GM10847 (cell line): ENCODE results near the gene PSORS1C2.

Experiments used
- POLR2A ChIP-seq: IDR thresholded peaks from 2 replicates; pipeline ENCODE4 v1.6.1; 2011; ENCODE audit not compliant: insufficient read length; ENCODE audit errors: extremely low read depth

The PSORS1C2 gene

DNA sequence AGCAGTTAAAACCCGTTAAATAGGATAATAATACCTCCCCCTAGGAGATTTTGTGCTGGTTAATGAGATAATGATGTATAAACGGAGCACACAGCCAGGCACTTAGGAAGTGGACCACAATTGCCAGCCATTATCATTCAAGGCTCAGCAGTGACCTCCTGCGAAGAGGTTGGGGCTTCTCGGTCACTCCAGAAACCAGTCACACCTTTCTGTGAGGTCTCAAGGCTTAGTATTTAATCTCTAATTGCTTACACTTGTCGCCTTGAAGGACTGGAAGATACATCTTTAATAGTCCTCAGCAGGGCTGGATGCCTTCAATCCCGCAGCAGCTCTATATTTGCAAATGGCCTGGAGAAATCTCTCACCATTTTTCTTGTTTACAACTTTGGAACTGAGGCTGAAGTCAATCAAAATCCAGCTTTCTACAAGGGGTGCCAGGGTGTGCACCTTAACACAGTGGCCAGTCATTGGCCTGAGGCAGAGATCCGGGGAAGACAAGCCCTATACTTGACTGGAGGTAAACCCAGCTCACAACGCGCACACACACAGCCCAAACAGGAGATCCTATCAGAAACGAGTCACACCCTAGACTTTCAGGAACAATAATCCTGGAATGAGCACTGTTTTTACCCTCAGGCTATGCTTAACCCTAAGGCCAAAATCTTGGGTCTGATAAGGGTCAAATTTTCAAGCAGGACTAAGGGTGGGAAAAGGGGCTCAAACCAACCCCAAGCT is 30.4 kb upstream of the PSORS1C2 start:
- TF ChIP-seq POLR2A: no peak

DNA sequence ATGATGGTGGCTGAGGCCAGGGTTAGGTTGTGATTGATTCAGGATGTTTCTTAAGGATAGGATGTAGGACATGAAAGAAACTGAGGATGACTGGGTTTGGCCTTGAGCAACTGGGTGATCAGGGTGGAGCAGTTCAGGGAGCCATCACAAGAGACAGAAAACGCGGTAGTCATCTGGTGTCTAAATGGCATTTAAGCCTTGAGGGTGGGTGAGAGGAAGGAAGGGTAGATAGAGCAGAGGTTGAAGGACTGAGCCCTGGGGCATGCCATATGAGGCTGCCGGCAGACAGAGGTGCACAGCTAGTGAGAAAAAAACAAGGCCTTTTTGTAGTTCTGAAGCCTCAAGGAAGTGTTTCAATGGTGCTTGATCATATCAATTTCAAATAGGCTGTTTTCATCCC is 29.7 kb upstream of the PSORS1C2 start:
- TF ChIP-seq POLR2A: no peak

DNA sequence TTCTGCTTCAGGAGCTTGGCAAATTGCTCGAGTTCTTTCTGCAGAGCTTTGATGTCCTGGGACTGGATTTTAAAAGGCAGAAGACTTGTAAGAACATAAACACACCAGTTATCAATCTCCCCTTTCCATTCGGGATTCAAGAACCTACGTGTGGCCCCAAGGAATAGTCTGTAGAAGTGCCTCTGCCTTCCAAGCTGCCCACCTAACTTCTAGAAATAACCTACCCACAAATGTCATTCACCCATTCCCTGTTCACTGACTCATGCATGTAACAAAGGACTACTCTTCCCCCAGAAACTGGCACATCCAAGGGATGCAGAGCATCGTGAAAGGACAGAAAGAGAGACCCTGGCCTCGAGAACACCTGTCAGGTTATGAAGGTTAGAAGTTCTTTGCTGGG is 27.1 kb upstream of the PSORS1C2 start:
- TF ChIP-seq POLR2A: no peak

DNA sequence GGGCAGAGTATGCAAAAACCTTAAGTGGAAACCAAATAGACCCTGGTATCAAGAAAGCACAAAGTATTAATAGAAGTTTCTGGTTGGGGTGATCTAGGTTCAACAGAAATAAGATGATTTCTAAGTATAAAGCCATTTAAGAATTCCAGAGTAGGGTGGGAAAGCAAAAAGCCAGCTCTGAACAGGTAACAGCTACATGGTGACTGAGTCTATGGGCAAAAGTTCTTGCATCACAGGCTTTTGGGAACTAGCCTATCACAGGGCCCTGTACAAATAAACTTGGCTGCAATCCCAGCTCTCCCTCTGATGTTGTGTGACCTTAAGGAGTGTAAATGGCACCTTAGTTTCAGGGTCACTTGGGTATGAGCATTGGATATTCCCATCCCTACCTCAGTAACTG is 25.1 kb upstream of the PSORS1C2 start:
- TF ChIP-seq POLR2A: no peak

DNA sequence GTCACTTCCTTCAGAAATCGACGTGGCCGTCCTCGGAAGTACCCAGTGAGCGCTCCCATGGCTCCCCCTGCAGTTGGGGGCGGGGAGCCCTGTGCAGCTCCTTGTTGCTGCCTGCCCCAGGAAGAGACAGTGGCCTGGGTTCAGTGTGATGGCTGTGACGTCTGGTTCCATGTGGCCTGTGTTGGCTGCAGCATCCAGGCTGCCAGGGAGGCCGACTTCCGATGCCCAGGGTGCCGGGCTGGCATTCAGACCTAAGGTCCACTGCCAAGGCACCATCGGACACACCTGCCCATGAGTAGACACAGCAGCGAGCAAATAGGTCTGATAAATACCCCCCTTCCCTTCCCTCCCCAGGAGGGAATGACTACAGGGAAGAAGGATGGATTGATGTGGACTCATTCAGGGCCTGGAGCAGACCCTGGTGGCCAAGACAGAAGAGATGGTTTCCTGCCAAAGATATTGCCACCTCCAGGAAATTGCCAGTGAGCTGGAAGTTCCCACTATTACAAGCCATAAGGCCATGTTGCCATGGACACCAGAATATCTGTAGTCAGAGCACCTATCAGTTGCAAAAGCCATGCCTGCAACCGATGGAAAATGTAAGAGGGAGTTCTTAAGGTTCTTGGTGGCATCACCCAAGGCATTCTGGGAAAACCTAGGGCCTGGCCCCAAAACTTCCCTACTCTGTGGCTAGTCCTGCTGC is 23.7 kb upstream of the PSORS1C2 start:
- TF ChIP-seq POLR2A: no peak

DNA sequence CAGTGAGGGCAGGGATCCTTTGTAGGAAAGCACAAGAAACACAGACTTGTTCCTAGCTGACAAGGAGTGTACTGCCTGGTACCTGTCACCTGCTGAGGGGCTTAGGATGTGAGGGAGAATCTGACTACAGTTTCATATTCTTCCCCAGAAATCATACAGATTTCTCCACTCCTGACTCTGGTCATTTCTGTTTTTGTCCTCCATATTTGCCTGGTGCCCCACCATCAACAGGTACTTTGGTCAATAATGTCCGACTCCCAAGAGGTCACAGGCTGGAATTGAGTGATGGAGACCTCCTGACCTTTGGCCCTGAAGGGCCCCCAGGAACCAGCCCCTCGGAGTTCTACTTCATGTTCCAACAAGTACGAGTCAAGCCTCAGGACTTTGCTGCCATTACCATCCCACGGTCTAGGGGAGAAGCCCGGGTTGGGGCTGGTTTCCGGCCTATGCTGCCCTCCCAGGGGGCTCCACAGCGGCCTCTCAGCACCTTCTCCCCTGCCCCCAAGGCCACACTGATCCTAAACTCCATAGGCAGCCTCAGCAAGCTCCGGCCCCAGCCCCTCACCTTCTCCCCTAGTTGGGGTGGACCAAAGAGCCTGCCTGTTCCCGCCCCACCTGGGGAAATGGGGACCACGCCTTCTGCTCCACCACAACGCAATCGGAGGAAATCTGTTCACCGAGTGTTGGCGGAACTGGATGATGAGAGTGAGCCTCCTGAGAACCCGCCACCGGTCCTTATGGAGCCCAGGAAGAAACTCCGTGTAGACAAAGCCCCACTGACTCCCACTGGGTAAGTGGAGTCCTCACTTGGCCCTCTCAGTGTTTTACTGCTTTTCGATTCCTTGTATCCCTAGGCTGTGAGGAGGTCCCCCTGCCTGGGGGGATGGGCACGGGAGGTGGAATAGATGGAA is 22.6 kb upstream of the PSORS1C2 start:
- TF ChIP-seq POLR2A: no peak

DNA sequence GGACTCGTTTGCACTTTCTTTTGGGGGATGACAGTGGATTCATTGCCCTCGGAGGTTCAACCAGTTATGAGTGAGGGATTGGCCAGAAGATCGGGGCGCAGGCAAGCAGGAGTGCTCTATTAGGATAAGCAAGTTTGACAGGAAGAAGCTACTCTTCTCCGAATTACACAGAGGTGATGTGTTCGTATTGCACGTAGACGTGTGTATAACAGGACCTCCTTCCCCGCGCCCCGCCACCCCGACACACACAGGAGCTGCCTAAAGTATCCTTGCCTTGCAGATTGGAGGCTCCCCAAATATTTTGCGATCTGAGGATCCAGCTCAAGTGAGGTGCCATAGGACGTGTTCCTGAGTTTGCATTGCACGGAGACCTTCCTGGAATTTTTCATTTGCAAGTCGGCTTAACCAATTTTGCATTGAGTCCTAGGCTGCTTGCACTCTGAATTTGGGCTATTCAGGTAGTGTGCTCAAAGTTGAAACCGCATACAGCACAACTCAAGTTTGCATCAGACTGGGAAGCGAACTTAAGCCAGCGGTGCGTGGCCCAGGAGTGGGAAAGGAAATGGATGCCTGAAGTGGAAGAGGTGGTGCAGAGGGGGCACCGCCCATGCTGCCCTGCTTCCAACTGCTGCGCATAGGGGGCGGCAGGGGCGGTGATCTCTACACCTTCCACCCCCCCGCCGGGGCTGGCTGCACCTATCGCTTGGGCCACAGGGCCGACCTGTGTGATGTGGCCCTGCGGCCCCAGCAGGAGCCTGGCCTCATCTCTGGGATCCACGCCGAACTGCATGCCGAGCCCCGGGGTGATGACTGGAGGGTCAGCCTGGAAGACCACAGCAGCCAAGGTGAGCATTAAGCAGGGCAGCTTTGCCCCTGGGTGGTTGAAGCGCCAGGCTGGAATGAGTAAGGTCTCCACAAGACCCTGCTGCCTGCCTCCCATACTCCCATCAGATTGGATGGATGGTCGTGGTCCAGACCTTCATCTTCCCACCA is 20.3 kb upstream of the PSORS1C2 start:
- TF ChIP-seq POLR2A: no peak

DNA sequence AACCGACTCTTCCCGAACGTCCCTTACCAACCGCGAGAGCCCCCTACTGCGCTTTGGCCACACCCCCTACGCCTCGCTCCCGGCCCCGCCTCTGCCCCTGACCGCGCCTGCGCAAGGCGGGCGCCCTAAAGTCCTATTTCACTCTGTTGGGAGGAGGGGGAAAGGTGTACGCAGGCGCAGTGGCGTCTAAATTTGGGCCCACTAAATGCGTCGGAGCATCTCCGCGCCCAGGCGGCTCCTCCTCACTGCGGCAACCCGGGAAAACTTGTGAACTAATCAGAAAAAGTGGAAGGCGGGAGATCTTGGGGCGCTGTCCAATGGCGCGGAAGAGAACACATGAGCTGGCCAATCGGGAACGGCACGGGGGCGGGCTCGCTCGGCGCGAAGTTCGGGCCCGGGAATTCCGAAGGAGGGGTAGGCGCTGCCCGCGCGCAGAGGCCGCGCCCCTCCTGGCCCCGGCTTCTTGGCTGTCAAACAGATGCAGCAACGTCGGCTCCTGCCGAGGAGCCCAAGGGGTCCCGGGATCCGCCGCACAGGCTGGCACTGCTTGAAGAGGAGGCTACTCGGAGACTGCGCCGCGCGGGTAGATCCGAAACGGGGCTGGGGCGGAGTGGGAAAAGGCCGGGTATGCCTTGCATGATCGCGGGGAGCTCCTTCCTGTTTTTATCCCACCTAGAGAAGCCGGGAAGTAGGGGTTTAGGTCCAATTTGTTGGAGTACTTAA is 19.4 kb upstream of the PSORS1C2 start, which contains the start of gene TCF19:
Gene TCF19, plus strand, starts transcription at position 450 of the 723 bp plus-strand sequence. CDS start 881 bp downstream, outside the sequence.
- peak; percentile 23 for TF ChIP-seq POLR2A

DNA sequence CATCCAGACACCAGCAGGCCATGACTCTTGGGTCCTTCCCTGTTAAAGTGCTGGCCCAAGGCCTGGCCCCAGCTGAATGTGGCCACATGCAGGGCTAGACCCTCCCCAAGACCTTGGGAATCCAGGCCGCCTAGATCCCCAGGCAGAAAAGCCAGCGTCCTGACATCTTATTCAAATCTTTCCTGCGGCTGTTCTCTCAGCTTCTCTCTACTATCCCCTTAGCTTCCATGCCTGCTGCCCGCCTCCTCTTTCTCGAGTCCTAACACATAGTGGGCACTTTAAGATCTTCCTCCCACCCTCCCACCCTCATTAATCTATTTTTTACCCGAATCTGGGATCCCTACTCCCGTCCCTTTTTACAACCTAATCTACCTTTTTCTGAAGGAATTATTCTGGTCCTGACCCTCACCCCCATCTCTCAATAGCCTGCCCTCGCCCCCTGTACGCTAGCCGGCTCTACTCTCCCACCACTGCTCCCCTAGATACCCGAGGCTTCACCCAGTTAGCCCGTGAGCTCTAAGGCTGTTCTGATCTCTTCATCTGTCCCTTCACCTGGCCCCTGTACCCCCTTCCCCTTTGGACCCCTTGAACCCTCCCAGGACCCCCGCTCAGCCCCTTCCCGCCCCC is 18.8 kb upstream of the PSORS1C2 start, which contains the start of gene CCHCR1:
Gene CCHCR1, minus strand, starts transcription at position 290 of the 627 bp plus-strand sequence. Its CDS starts 202 bp downstream, at position 88.
- no peak for TF ChIP-seq POLR2A

DNA sequence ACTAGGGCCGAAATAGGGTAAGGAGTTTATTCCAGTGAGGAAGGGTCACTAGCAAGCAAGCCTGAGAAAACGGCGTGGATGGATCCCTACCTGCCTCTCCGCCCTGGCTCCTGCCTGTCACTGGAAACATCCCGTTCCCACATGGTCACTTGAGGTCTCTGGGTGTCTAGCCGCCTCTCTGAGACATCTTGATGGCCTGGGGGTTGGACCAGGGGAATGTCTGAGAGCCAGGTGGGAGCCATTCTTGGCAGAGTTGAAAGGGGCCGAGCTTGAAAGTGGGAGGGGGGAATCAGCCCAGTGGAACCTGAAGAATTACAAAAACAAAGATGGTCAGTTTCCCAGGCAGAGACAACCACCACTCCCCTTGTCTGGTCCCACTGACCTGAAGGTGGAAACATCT is 17.8 kb upstream of the PSORS1C2 start:
- TF ChIP-seq POLR2A: no peak

DNA sequence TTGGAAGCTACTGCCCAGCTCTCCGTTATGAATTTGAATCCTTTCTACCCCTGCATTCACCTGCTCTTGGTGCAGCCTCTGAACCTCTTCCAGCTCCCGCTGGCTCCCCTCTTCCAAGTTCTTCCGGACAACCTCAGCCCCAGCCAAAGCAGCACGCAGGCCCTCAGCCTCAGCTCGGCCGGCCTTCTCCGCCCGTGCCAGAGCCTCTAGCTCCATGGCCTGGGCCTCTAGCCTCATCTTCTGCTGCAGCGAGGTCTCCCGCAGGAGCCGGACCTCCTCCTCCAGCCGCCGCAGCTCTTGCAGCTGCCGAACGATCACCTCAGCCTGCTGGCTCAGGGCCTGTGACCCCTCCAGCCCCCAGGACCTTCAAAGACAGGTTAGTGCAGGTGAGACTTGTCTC is 15.6 kb upstream of the PSORS1C2 start:
- TF ChIP-seq POLR2A: no peak

DNA sequence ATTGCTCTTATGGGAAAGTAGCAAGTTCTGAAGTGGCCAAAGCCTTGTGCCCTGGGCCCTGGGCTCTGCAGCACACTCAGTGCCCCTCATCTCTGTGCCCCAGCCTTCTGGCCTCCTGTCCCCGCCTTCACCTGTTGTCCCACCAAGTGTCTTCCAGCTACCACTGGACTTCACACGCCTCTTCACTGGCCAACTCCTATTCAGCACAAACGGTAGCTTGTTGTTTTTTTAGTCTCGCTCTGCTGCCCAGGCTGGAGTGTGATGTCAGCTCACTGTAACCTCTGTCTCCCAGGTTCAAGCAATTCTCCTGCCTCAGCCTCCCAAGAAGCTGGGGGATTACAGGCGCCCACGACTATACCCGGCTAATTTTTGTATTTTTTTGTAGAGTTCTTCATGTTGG is 13.9 kb upstream of the PSORS1C2 start:
- no peak for TF ChIP-seq POLR2A

DNA sequence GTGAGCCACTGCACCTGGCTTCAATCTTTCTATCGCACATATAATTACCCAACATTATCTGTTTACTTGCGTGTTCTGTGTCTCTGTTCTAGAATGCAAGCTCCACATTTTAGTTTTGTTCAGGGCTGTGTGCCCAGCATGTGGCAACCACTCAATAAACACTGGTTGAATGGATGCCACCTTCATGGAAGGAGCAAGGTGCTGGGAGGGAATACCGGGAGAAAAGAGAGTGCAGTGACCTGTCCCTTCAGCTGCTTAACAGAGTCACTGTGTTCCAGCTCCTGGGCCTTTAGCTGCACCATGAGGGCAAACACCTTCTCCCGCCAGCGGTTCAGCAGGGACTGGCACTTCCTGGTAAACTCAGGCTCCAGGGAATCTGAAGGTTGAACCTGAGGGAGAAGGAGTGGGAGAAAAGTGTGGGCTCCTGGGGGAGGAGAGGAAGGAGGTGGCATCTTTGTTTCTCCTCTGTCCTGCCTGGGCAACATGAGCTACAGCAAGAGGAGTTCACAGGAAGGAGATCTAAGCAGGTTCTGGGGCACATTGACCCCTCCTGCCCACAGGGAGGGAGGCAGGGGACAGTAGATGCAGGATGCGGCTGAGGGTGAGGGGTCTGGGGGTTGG is 11.1 kb upstream of the PSORS1C2 start:
- TF ChIP-seq POLR2A: no peak

DNA sequence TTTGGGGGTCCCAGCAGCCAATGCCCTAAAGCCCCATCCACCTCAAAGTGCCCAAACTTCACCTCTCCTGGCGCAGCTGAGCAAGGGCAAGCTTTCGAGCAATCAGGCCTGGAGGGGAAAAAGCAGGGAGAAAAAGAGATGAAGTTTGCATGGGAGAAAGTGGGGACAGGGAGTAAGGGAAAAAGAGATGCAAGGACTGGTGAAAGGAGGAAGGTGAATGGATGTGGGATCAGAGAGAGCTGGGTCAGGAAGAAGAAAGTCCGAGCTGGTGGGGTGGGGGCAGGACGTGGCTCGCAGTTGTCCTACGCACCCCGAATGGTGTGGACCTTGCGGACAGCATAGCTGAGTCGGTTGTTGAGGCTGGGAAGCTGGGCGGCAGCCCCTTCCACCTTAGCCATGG is 6.5 kb upstream of the PSORS1C2 start:
- TF ChIP-seq POLR2A: no peak
